WI38 (cell line): ENCODE data around the gene CLK4.

ENCODE experiments used
- H3K4me3 ChIP-seq: 2 replicates; pipeline ENCODE4 v1.5.1; 2011; ENCODE audit warnings: low read depth, mild to moderate bottlenecking, control low read depth, low read length
- TF ChIP-seq, protein P1 (sequence below): IDR thresholded peaks from 2 replicates; pipeline ENCODE4 v1.5.1; 2012; ENCODE audit warnings: low read depth, mild to moderate bottlenecking, control low read depth, low read length

CLK4 gene

DNA sequence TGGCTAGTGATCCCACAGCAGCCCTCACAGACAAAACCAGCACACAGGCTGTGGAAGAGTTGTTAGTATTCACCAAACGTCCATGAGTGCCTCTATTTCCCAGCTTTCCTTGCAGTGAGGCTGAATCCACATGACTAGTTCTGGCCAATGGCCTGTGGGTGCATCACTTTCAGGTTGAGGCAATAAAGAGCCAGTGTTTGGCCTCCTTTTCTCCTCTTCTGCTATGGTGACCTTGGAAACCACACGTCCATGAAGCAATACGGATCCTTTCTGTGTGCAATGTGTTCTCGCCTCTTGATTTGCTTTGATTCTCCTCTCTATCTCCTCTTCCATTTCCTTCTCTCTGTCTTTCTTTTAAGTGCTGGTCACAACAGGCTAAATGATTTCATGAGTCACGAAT, 23.4 kb upstream of the CLK4 start:
- TF ChIP-seq, protein P1, sequence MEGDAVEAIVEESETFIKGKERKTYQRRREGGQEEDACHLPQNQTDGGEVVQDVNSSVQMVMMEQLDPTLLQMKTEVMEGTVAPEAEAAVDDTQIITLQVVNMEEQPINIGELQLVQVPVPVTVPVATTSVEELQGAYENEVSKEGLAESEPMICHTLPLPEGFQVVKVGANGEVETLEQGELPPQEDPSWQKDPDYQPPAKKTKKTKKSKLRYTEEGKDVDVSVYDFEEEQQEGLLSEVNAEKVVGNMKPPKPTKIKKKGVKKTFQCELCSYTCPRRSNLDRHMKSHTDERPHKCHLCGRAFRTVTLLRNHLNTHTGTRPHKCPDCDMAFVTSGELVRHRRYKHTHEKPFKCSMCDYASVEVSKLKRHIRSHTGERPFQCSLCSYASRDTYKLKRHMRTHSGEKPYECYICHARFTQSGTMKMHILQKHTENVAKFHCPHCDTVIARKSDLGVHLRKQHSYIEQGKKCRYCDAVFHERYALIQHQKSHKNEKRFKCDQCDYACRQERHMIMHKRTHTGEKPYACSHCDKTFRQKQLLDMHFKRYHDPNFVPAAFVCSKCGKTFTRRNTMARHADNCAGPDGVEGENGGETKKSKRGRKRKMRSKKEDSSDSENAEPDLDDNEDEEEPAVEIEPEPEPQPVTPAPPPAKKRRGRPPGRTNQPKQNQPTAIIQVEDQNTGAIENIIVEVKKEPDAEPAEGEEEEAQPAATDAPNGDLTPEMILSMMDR = no peak
- H3K4me3 ChIP-seq = no peak overlapping the region

DNA sequence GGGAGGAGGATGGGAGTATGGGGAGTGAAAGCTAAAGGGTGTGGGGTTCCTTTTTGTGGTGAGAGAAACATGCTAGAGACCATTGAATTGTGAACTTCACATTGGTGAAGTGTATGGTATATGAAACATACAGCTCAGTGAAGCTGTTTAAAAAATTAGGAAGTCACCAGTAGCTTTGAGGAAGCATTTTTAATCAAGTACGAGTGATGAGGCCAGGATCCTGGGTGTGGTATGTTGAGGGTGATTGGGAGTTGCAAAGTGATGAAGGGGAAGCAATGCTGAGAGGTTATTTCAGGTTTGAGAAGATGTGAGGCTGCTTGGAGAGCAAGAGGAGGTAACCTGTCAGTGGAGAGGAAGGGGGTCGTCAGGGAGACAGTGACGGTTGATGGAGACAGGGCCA, 22.7 kb upstream of the CLK4 start:
- TF ChIP-seq, protein P1 = no peak
- H3K4me3 ChIP-seq = no peak overlapping the region

DNA sequence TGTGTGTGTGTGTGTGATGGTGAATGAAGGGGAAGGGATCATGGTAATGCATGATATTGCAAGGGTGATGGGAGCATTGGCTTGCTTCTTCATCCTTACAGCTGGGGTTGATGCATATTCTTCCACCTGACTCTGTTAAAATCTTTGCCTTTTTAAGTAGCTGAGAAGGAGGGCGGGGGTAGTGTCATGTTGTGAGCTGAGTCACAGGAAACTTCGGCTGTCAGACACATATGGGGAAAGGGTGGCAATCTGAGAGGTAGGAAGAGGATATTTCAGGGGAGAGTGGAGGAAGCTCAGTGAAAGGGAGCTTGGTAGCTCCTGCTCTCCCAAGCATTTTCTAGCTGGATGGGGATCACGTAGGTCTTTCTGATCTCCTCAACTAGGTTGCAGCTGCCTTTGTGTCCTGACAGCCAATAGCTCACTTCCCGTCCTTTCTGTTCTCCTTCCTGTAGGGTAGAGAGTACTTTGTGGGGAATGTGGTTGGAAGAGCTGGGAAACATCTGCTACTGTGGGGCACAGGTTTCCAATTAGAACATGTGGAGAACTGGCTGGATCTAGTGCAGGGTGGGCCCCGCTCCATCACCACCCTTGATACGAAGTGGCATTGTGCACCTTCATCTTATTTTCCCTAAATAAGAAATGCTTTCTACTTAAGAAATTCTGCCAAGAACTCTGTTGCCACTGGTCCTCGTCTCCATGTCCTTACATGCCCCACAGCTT, 18.1 kb upstream of the CLK4 start:
- H3K4me3 ChIP-seq = no peak overlapping the region
- TF ChIP-seq, protein P1 = no peak

DNA sequence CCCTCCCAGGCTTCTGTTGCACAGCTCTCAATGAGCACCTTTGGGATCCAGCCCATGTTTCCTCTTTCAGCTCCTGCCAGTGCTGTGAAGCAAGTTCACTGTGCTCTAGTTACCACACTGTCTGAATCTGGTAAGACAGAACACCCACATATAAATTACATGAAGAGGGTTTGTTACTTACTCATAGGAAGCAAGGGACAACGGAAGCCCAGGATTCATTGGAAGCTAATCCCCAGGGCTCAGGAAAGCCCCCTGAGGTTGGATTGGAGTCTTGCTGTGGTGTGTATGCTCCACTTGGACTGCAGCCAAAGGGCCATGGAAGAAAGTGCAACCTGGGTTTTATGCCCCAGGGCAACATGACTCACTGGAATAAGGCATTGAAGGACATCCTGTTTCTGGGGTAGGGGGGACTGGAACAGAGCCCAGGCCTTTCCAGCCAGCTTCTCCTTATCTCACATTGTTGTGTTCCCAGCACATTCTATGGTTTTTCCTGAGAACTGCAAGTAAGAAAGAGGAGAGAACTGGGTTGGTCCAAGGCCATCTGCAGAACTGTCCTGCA, 15.6 kb upstream of the CLK4 start:
- H3K4me3 ChIP-seq = no peak overlapping the region
- TF ChIP-seq, protein P1 = no peak

DNA sequence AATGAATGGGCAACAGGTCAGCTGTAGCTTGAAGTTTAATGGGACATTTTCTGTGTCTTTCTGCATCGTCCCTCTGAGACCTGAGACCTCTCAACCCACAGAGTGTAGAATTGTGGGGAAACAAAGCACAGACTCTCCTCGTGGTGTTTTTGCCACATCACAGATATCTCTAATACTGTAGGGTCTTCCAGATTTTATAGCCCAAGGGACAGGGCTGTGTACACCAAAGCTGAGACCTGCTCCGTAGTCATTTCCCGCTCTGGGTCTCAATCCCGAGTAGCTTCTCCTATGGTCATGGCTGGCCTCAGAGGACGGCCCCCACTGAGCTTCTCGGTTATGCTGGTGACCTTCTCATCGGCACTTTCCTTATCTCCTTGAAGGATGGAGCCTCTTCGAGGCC, 14.9 kb upstream of the CLK4 start:
- H3K4me3 ChIP-seq = no peak overlapping the region
- TF ChIP-seq, protein P1 = no peak

DNA sequence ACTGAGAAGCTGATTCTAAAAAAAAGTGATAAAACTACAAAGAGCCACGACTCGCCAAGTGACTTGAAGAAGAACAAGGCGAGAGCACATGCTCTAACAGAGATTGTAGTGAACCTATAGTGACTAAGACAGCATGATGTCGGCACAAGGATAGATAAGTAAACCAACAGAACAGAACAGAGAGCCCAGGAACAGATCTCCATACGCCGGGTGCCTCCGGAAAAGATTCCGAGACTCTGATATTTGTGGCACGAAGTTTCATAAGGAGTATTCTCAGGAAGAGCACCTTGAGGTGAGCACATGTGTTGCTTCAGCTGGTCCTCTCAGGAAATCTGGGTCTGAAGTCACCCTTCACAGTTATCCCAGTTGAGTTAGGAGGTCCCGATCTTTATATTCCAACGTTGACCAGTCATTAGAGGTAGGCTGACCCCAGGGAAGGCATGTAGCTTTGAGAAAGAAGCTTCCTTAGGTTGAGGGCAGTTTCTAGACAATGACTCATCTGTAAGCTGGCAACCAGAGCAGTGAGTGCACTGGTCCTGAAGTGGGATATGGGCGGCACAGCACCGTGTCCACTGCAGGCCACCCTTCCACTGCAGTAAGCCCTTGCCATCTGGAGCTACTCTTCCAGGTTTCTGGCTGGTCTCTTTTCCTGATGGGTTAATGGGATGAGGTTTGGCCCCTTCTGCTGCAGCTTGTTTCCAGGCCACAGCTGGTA, 13.6 kb upstream of the CLK4 start:
- TF ChIP-seq, protein P1 = no peak
- H3K4me3 ChIP-seq = no peak overlapping the region
